OCI-LY7 (cell line): ENCODE data around the gene AQR. TPM values are rescaled to one million over a fixed set of nuclear protein-coding genes. Genes with fewer than 3 reads are reported as not detected.

Experiments used
- BruUV-seq: library from RNA; stranded (reverse); fragments of 400-500 nt; replicated peaks from 2 replicates; lab custom pipeline; 2021; lab: Mats Ljungman, UMichigan
- CTCF ChIA-PET: fragments of 300-600 bp; sonication (Branson Sonifier 250); formaldehyde crosslinking; loops from one replicate; lab custom pipeline; 2022; ENCODE audit warnings: antibody characterized with exemption; ENCODE audit not compliant: unreplicated experiment; lab: Charles Lee
- POLR2A ChIA-PET: fragments of 300-600 bp; sonication (Branson Sonifier 250); formaldehyde crosslinking; loops from one replicate; lab custom pipeline; 2022; ENCODE audit warnings: antibody characterized with exemption; lab: Charles Lee
- DNase-seq: peaks from one replicate; pipeline ENCODE4 v3.0.0-alpha.2; 2015; ENCODE audit warnings: low spot score
- H2AFZ ChIP-seq: fragments of 200-600 bp; sonication (generic), shearing (Covaris generic); 2 replicates; pipeline ENCODE4 v1.6.1; 2014; ENCODE audit warnings: mild to moderate bottlenecking, antibody characterized with exemption, low read length, moderate library complexity
- H3K27ac ChIP-seq: fragments of 200-600 bp; sonication (generic); 2 replicates; pipeline ENCODE4 v1.5.1; 2014; ENCODE audit warnings: mixed run types, low read depth, mild to moderate bottlenecking, moderate library complexity, low read length, inconsistent platforms; ENCODE audit not compliant: poor library complexity, severe bottlenecking
- H3K36me3 ChIP-seq: fragments of 200-600 bp; sonication (generic); 2 replicates; pipeline ENCODE4 v1.6.1; 2014; ENCODE audit warnings: mild to moderate bottlenecking, antibody characterized with exemption, low read length, moderate library complexity, mixed read lengths; ENCODE audit not compliant: insufficient read depth
- H3K4me1 ChIP-seq: fragments of 200-600 bp; sonication (generic); 2 replicates; pipeline ENCODE4 v1.5.1; 2014; ENCODE audit warnings: mild to moderate bottlenecking, low read length; ENCODE audit not compliant: insufficient read depth, poor library complexity, severe bottlenecking
- H3K4me2 ChIP-seq: fragments of 200-600 bp; sonication (generic); 2 replicates; pipeline ENCODE4 v1.6.1; 2014; ENCODE audit warnings: mild to moderate bottlenecking, low read length
- H3K4me3 ChIP-seq: fragments of 200-600 bp; sonication (generic); 2 replicates; pipeline ENCODE4 v1.5.1; 2014; ENCODE audit warnings: mild to moderate bottlenecking, low read depth, low read length; ENCODE audit not compliant: poor library complexity, severe bottlenecking
- H3K79me2 ChIP-seq: fragments of 200-600 bp; sonication (generic); 2 replicates; pipeline ENCODE4 v1.6.1; 2016; ENCODE audit warnings: low read depth, mild to moderate bottlenecking, low read length, moderate library complexity, mixed read lengths; ENCODE audit not compliant: insufficient read depth
- H3K9me2 ChIP-seq: fragments of 200-600 bp; sonication (generic); 2 replicates; pipeline ENCODE4 v1.6.1; 2016; ENCODE audit warnings: mild to moderate bottlenecking, low read length, mixed read lengths; ENCODE audit not compliant: insufficient read depth
- H3K9me3 ChIP-seq: fragments of 200-600 bp; sonication (generic); 2 replicates; pipeline ENCODE4 v1.6.1; 2014; ENCODE audit warnings: mild to moderate bottlenecking, mixed run types, low read length, mixed read lengths
- H4K20me1 ChIP-seq: fragments of 200-600 bp; sonication (generic); 2 replicates; pipeline ENCODE4 v1.6.1; 2014; ENCODE audit warnings: mild to moderate bottlenecking, antibody characterized with exemption, low read length, moderate library complexity, mixed read lengths; ENCODE audit not compliant: insufficient read depth
- CTCF ChIP-seq: fragments of 200-600 bp; sonication (generic); conservative IDR thresholded peaks from 2 replicates; pipeline ENCODE4 v1.5.1; 2014; ENCODE audit warnings: mild to moderate bottlenecking, antibody characterized with exemption, low read length, moderate library complexity, mixed read lengths
- EZH2phosphoT487 ChIP-seq: fragments of 200-600 bp; sonication (generic); IDR thresholded peaks from 2 replicates; pipeline ENCODE4 v1.6.1; 2018; ENCODE audit warnings: low read depth, borderline replicate concordance, mild to moderate bottlenecking, mixed run types, antibody characterized with exemption, low read length, moderate library complexity, mixed read lengths
- intact Hi-C: fragments of 100-400 bp; cut with micrococcal nuclease; formaldehyde crosslinking; loops from one replicate; pipeline ENCODE4 v1.10.0; 2022; ENCODE audit not compliant: unreplicated experiment
- total RNA-seq, 2 experiments: library from RNA; depleted of rRNA in 1 of 2; stranded (reverse); fragments of >200 nt in 1 of 2; shearing (Covaris generic) in 1 of 2; gene quantifications; 2 replicates each; pipeline ENCODE4 v1.2.3, GENCODE V29; 2014 to 2022

The AQR gene
- total RNA-seq, 2 experiments from 2014 or later = 18.5 to 36.4 TPM

GRCh38 chr15:34986771-34987480, 17.4 kb upstream of the AQR start:
- DNase-seq = no peak

GRCh38 chr15:34986326-34986725, 16.8 kb upstream of the AQR start:
- no TSS peak for BruUV-seq
- peak overlapping the region; percentile 99 for H3K4me2 ChIP-seq
- H3K36me3 ChIP-seq = peaks cover 52% of the 10 kb centered on the region
- no peaks in the 10 kb centered on the region for H3K9me2 ChIP-seq
- intact Hi-C loops = loop anchor here (5.0 kb wide), 1 partner anchor 759 kb away; the partner anchor contains the start of gene EMC4
- TF ChIP-seq EZH2phosphoT487 (no peak), CTCF (no peak)
- H3K27ac ChIP-seq = no peak overlapping the region
- no peak overlapping the region for H2AFZ ChIP-seq
- CTCF ChIA-PET = no interaction called here
- peaks cover 25% of the 10 kb centered on the region for H4K20me1 ChIP-seq
- POLR2A ChIA-PET = interaction anchor here (1.0 to 4.3 kb wide), 3 partner anchors 9 to 17 kb away, joined by 4 to 39 read pairs (median 12); partner anchors contain the start of gene AQR
- no peaks in the 10 kb centered on the region for H3K9me3 ChIP-seq
- peaks cover 52% of the 10 kb centered on the region for H3K79me2 ChIP-seq
- DNase-seq = no peak
- peak overlapping the region; percentile 98 for H3K4me3 ChIP-seq
- peaks cover 34% of the 10 kb centered on the region for H3K4me1 ChIP-seq

More at GRCh38 chr15:34986771-34987480, 17.4 kb upstream of the AQR start:
- peak overlapping the region; percentile 99 for H3K4me2 ChIP-seq
- no TSS peak for BruUV-seq
- intact Hi-C loops = loop anchor here (5.0 kb wide), 1 partner anchor 760 kb away; the partner anchor contains the start of gene EMC4
- H3K36me3 ChIP-seq = peaks cover 46% of the 10 kb centered on the region
- H3K79me2 ChIP-seq = peaks cover 52% of the 10 kb centered on the region
- peaks cover 34% of the 10 kb centered on the region for H3K4me1 ChIP-seq
- no peak for TF ChIP-seq CTCF
- TF ChIP-seq EZH2phosphoT487 = no peak
- no peak overlapping the region for H2AFZ ChIP-seq
- peaks cover 25% of the 10 kb centered on the region for H4K20me1 ChIP-seq
- H3K4me3 ChIP-seq = peak overlapping the region; percentile 98
- no peaks in the 10 kb centered on the region for H3K9me3 ChIP-seq
- ChIA-PET POLR2A (interaction anchor here (1.0 to 4.3 kb wide), 3 partner anchors 10 to 17 kb away, joined by 4 to 39 read pairs (median 5); partner anchors contain the start of gene AQR), CTCF (no interaction called here)
- no peaks in the 10 kb centered on the region for H3K9me2 ChIP-seq
- H3K27ac ChIP-seq = peak overlapping the region; percentile 63
